K562 (cell line): ENCODE data around the gene EDARADD. TPM values are rescaled to one million over a fixed set of nuclear protein-coding genes. Genes with fewer than 3 reads are reported as not detected.

Experiments
- ASH1L ChIP-seq: fragments of 450-650 bp; IDR thresholded peaks from 2 replicates; pipeline ENCODE4 v1.6.1; 2018; ENCODE audit warnings: borderline replicate concordance, mild to moderate bottlenecking, low read depth; ENCODE audit not compliant: partially characterized antibody
- CHD2 ChIP-seq: IDR thresholded peaks from 2 replicates; pipeline ENCODE4 v1.6.1; 2011; ENCODE audit warnings: low read depth, low read length
- CREB1 ChIP-seq, 2 experiments: sonication (generic) in 1 of 2; formaldehyde crosslinking in 1 of 2; IDR thresholded peaks; 2 replicates each; pipeline versions ENCODE4 v1.6.1 to v1.8.0; 2012 to 2022; ENCODE audit warnings: inconsistent platforms in 1 of 2, mild to moderate bottlenecking in 1 of 2, missing genetic modification reagents in 1 of 2, moderate library complexity in 1 of 2
- E4F1 ChIP-seq: fragments of 250-450 bp; sonication (Bioruptor Pico); IDR thresholded peaks from 2 replicates; pipeline ENCODE4 v1.5.0; 2021; ENCODE audit warnings: mild to moderate bottlenecking, borderline replicate concordance
- HMGN3 ChIP-seq: IDR thresholded peaks from 2 replicates; pipeline ENCODE4 v1.6.1; 2011; ENCODE audit warnings: borderline replicate concordance, low read depth, mild to moderate bottlenecking, mixed read lengths, low read length; ENCODE audit not compliant: insufficient read length; ENCODE audit errors: extremely low read depth
- KLF16 ChIP-seq: IDR thresholded peaks from 2 replicates; pipeline ENCODE4 v1.6.1; 2016; ENCODE audit warnings: antibody characterized with exemption
- SMAD4 ChIP-seq: fragments of 250-450 bp; sonication (Bioruptor Pico); conservative IDR thresholded peaks from 2 replicates; pipeline ENCODE4 v1.8.0; 2021; ENCODE audit warnings: inconsistent platforms, mild to moderate bottlenecking, moderate library complexity
- SPI1 ChIP-seq: IDR thresholded peaks from 2 replicates; pipeline ENCODE4 v1.6.1; 2011; ENCODE audit warnings: low read depth, low read length, control low read depth, borderline replicate concordance
- TAF1 ChIP-seq: IDR thresholded peaks from 2 replicates; pipeline ENCODE4 v1.6.1; 2011; ENCODE audit warnings: mild to moderate bottlenecking, low read length, moderate library complexity; ENCODE audit not compliant: insufficient read depth, control insufficient read depth, severe bottlenecking; ENCODE audit errors: extremely low read depth
- TCF7 ChIP-seq: sonication (generic); IDR thresholded peaks from 2 replicates; pipeline ENCODE4 v1.6.1; 2016; ENCODE audit warnings: antibody characterized with exemption, borderline replicate concordance
- THRA ChIP-seq: fragments of 450-650 bp; IDR thresholded peaks from 2 replicates; pipeline ENCODE4 v1.6.1; 2017; ENCODE audit warnings: mild to moderate bottlenecking, moderate library complexity
- ZNF175 ChIP-seq: fragments of 200-800 bp; sonication (Bioruptor generic); IDR thresholded peaks from 2 replicates; pipeline ENCODE4 v1.6.1; 2016; ENCODE audit warnings: low read depth, mild to moderate bottlenecking, missing genetic modification characterization, missing compliant biosample characterization
- ZNF407 ChIP-seq: fragments of 450-650 bp; IDR thresholded peaks from 2 replicates; pipeline ENCODE4 v1.6.1; 2016; ENCODE audit warnings: low read depth
- ZNF586 ChIP-seq: fragments of 450-650 bp; formaldehyde crosslinking; conservative IDR thresholded peaks from 2 replicates; pipeline ENCODE4 v1.4.0; 2020; ENCODE audit warnings: mild to moderate bottlenecking, moderate library complexity
- polyA plus RNA-seq, 8 experiments: library from polyadenylated mRNA; depleted of rRNA in 4 of 8; stranded (reverse) in 5 of 8; unstranded in 3 of 8; fragments of >200 nt; fragmentation: Nextera tagmentation in 2 of 8; fragmentation: Illumina TruSeq in 1 of 8; extraction: Ambion mirVana in 2 of 8; extraction: Trizol in 1 of 8; gene quantifications; 2 replicates each; pipeline versions ENCODE4 v1.2.1 to v1.2.3, GENCODE V29; 2011 to 2014; ENCODE audit warnings: inconsistent platforms in 1 of 8, missing spikeins in 1 of 8
- total RNA-seq, 7 experiments: library from RNA; depleted of rRNA in 6 of 7; stranded (reverse); fragments of >200 nt in 6 of 7; fragmentation: Illumina TruSeq in 2 of 7; extraction: Trizol in 2 of 7; gene quantifications; 2 replicates each; pipeline versions ENCODE4 v1.2.1 to v1.2.3, GENCODE V29; 2011 to 2021; ENCODE audit warnings: low replicate concordance in 1 of 7

Gene EDARADD
- total and polyA plus RNA-seq, 9 of the 15 experiments (the other 6 are each of a cell fraction or from before 2014, with no cell fraction given): 0.46 to 32.4 (median 20.6) TPM

- peak; percentile 95 for TF ChIP-seq ZNF407
- TF ChIP-seq SMAD4 (CRISPR knock-in tag): peak; percentile 85
- no peak for TF ChIP-seq THRA
- TF ChIP-seq ZNF175 (CRISPR knock-in tag): 0 out of 2 replicates have a peak, but pooled peaks have one; percentile 59
- no peak for TF ChIP-seq CREB1 (IDR thresholded peaks at IDR 0.05)
- 0 out of 2 replicates have a peak, but pooled peaks have one; percentile 2 for TF ChIP-seq CREB1 (CRISPR knock-in tag; IDR thresholded peaks at IDR 0.05)
- no peak for TF ChIP-seq ZNF586 (CRISPR knock-in tag)
- 0 out of 2 replicates have a peak, but pooled peaks have one; percentile 60 for TF ChIP-seq TCF7
- TF ChIP-seq KLF16: peak; percentile 72
- no peak for TF ChIP-seq ASH1L
- 0 out of 2 replicates have a peak, but pooled peaks have one; percentile 43 for TF ChIP-seq SPI1
- peak; percentile 49 for TF ChIP-seq HMGN3
- TF ChIP-seq E4F1 (CRISPR knock-in tag): no peak
- TF ChIP-seq CHD2: no peak
- peak; percentile 66 for TF ChIP-seq TAF1
Observed at GRCh38 chr1:236523704-236524141, 129.6 kb downstream of the EDARADD start, which contains the start of gene LGALS8 (continued).
